Stomach (tissue), 4 donors: Measurements from ENCODE around the gene NUDCD2.

Experiments used
- EP300 ChIP-seq: sonication (generic); formaldehyde crosslinking; IDR thresholded peaks from one replicate; pipeline ENCODE4 v1.6.1; 2017; ENCODE audit warnings: antibody characterized with exemption
- POLR2A ChIP-seq, 4 donors: fragments of 450-650 bp; IDR thresholded peaks; one replicate each; pipeline ENCODE4 v1.6.1; 2016; ENCODE audit warnings: antibody characterized with exemption in 4 of 4, control low read depth in 2 of 4, mild to moderate bottlenecking in 1 of 4, moderate library complexity in 1 of 4
- POLR2AphosphoS5 ChIP-seq, 3 donors: sonication (generic); formaldehyde crosslinking; IDR thresholded peaks; one replicate each; pipeline ENCODE4 v1.6.1; 2016; ENCODE audit warnings: antibody characterized with exemption in 3 of 3
- TF ChIP-seq, protein P1 (sequence below), 7 experiments: fragments of 450-650 bp in 4 of 7; fragments of 200-600 bp in 3 of 7; sonication (generic) in 3 of 7; IDR thresholded peaks; one replicate each; pipeline ENCODE4 v1.5.1; 2016 to 2019; ENCODE audit warnings: antibody characterized with exemption in 7 of 7, control low read depth in 2 of 7, mild to moderate bottlenecking in 1 of 7

- TF ChIP-seq, protein P1, sequence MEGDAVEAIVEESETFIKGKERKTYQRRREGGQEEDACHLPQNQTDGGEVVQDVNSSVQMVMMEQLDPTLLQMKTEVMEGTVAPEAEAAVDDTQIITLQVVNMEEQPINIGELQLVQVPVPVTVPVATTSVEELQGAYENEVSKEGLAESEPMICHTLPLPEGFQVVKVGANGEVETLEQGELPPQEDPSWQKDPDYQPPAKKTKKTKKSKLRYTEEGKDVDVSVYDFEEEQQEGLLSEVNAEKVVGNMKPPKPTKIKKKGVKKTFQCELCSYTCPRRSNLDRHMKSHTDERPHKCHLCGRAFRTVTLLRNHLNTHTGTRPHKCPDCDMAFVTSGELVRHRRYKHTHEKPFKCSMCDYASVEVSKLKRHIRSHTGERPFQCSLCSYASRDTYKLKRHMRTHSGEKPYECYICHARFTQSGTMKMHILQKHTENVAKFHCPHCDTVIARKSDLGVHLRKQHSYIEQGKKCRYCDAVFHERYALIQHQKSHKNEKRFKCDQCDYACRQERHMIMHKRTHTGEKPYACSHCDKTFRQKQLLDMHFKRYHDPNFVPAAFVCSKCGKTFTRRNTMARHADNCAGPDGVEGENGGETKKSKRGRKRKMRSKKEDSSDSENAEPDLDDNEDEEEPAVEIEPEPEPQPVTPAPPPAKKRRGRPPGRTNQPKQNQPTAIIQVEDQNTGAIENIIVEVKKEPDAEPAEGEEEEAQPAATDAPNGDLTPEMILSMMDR (IDR thresholded peaks at IDR 0.05), result no peak
- TF ChIP-seq POLR2A (IDR thresholded peaks at IDR 0.05), result no peak
- no peak for TF ChIP-seq EP300
- no peak for TF ChIP-seq POLR2AphosphoS5 (IDR thresholded peaks at IDR 0.05)
Observed at GRCh38 chr5:163399923-163400322, 60.0 kb downstream of the NUDCD2 start.
